Keratinocyte (primary cell): ENCODE data around the gene MAD1L1.

Experiments used
- EZH2 ChIP-seq: IDR thresholded peaks from one replicate; pipeline ENCODE4 v1.6.1; 2012; ENCODE audit warnings: inconsistent platforms, mild to moderate bottlenecking, low read length, moderate library complexity
- TF ChIP-seq, protein P1 (sequence below), 3 experiments: IDR thresholded peaks in 1 of 3; conservative IDR thresholded peaks in 1 of 3; optimal IDR thresholded peaks in 1 of 3; 2 replicates in 2 of 3; 3 replicates in 1 of 3; pipeline versions ENCODE3 to v1.5.1; 2011; ENCODE audit warnings: low read length in 3 of 3, mild to moderate bottlenecking in 3 of 3, moderate library complexity in 2 of 3, control low read depth in 1 of 3, inconsistent platforms in 1 of 3; ENCODE audit not compliant: insufficient read depth in 2 of 3; ENCODE audit errors: extremely low read depth in 1 of 3

DNA sequence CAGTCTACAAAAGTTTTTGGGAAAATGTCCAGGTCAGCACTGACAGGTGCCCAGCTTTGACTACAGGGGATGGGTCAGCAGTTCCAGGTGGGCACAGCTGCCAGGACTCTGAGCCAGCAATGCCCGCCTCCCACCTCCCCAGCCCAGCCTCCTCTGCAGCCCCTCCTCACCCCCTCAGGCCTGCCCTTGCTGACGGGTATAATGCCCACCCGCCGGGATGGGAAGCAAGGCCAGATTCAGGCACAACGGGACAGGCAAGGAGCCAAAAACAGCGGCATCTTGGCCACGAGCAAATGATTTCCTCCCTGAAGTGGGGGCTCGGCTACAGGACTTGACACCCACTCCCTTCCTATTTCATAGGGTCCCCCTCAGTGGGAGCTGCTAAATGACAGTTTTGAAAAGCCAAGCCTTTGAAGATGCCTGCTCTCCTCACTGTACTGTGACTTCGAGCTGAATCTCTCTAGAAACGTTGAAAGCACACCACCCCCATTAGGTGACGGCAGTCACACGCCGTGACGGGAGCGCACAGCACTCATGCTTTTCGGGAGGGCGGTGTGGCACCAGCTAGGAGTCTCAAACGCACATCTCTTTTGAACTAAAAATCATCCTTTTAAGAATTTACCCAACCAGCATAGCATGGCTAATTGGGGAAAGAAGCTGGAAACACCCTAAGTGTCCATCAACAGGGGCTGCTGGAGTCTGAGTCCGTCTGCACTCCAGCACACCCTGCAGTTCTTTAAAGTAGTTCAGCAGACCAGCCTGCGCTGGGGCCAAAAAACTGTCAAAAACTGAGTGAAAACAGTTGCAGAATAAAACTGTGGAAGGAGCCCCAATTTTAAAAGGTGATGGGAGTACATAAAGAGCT lies 29.6 kb downstream of the MAD1L1 start:
- TF ChIP-seq, protein P1, sequence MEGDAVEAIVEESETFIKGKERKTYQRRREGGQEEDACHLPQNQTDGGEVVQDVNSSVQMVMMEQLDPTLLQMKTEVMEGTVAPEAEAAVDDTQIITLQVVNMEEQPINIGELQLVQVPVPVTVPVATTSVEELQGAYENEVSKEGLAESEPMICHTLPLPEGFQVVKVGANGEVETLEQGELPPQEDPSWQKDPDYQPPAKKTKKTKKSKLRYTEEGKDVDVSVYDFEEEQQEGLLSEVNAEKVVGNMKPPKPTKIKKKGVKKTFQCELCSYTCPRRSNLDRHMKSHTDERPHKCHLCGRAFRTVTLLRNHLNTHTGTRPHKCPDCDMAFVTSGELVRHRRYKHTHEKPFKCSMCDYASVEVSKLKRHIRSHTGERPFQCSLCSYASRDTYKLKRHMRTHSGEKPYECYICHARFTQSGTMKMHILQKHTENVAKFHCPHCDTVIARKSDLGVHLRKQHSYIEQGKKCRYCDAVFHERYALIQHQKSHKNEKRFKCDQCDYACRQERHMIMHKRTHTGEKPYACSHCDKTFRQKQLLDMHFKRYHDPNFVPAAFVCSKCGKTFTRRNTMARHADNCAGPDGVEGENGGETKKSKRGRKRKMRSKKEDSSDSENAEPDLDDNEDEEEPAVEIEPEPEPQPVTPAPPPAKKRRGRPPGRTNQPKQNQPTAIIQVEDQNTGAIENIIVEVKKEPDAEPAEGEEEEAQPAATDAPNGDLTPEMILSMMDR (optimal IDR thresholded peaks at IDR 0.05 in 1 of 3, IDR thresholded peaks at IDR 0.05 in 1 of 3, conservative IDR thresholded peaks at IDR 0.05 in 1 of 3; ENCODE audit: extremely low read depth in 1 of 3, insufficient read depth in 2 of 3, low read length in 3 of 3), result no peak
- no peak for TF ChIP-seq EZH2
